IMR-90 (cell line): Measurements from ENCODE around the gene FOXP1. TPM values are rescaled to one million over a fixed set of nuclear protein-coding genes. Genes with fewer than 3 reads are reported as not detected.

Source experiments
- ATAC-seq: fragments of 200-7000 bp; cut with Tn5 transposase; 2 replicates; pipeline ENCODE4 v1.9.1; 2020; ENCODE audit warnings: low read depth, mild to moderate bottlenecking, moderate library complexity
- BruUV-seq: library from RNA; stranded (reverse); fragments of 400-500 nt; replicated peaks from 2 replicates; lab custom pipeline; 2021; lab: Mats Ljungman, UMichigan
- CTCF ChIA-PET: fragments of 300-600 bp; formaldehyde crosslinking; extraction: SDS; loops from one replicate; lab custom pipeline; 2021; ENCODE audit warnings: antibody characterized with exemption; lab: Yijun Ruan, JAX
- POLR2A ChIA-PET: fragments of 300-600 bp; sonication (Branson Sonifier 250); formaldehyde crosslinking; loops from one replicate; lab custom pipeline; 2022; ENCODE audit warnings: antibody characterized with exemption; ENCODE audit not compliant: unreplicated experiment; lab: Charles Lee
- DNase-seq: peaks from one replicate; pipeline ENCODE4 v3.0.0; 2013
- H2AFZ ChIP-seq: replicated peaks from 2 replicates; pipeline ENCODE3; 2013; ENCODE audit warnings: low read length, mild to moderate bottlenecking; ENCODE audit not compliant: poor library complexity
- H2AK5ac ChIP-seq: 2 replicates; pipeline ENCODE4 v1.6.1; 2013; ENCODE audit warnings: low read depth, low read length, inconsistent platforms
- H2AK9ac ChIP-seq: replicated peaks from 2 replicates; pipeline ENCODE3; 2013; ENCODE audit warnings: mild to moderate bottlenecking, low read depth, low read length, moderate library complexity; ENCODE audit not compliant: poor library complexity
- H2BK120ac ChIP-seq: 2 replicates; pipeline ENCODE4 v1.6.1; 2013; ENCODE audit warnings: low read depth, low read length, inconsistent platforms
- H2BK15ac ChIP-seq: 3 replicates; pipeline ENCODE4 v1.6.1; 2013; ENCODE audit warnings: low read depth, low read length, inconsistent platforms
- H2BK20ac ChIP-seq: 2 replicates; pipeline ENCODE4 v1.6.1; 2013; ENCODE audit warnings: low read depth, mild to moderate bottlenecking, inconsistent platforms, low read length, moderate library complexity
- H2BK5ac ChIP-seq: 2 replicates; pipeline ENCODE4 v1.6.1; 2013; ENCODE audit warnings: mild to moderate bottlenecking, low read depth, low read length, inconsistent platforms; ENCODE audit not compliant: poor library complexity, severe bottlenecking
- H3K14ac ChIP-seq: replicated peaks from 2 replicates; pipeline ENCODE4 v1.6.1; 2013; ENCODE audit warnings: low read depth, low read length, inconsistent platforms
- H3K18ac ChIP-seq: 2 replicates; pipeline ENCODE4 v1.6.1; 2013; ENCODE audit warnings: low read depth, low read length, control low read depth
- H3K23ac ChIP-seq: 2 replicates; pipeline ENCODE4 v1.6.1; 2013; ENCODE audit warnings: low read depth, low read length, inconsistent platforms
- H3K27ac ChIP-seq: 2 replicates; pipeline ENCODE4 v1.5.1; 2013; ENCODE audit warnings: mild to moderate bottlenecking, control low read depth, low read length; ENCODE audit not compliant: insufficient read depth
- H3K27me3 ChIP-seq: 2 replicates; pipeline ENCODE4 v1.6.1; 2013; ENCODE audit warnings: low read length; ENCODE audit not compliant: control insufficient read depth, insufficient read depth
- H3K36me3 ChIP-seq: 2 replicates; pipeline ENCODE4 v1.6.1; 2013; ENCODE audit warnings: low read length, mixed read lengths; ENCODE audit not compliant: control insufficient read depth, insufficient read depth
- H3K4ac ChIP-seq: 2 replicates; pipeline ENCODE4 v1.6.1; 2013; ENCODE audit warnings: low read depth, low read length, inconsistent platforms
- H3K4me1 ChIP-seq: 2 replicates; pipeline ENCODE4 v1.6.1; 2013; ENCODE audit warnings: low read length, mixed read lengths; ENCODE audit not compliant: control insufficient read depth, insufficient read depth
- H3K4me2 ChIP-seq: 2 replicates; pipeline ENCODE4 v1.6.1; 2013; ENCODE audit warnings: low read depth, mild to moderate bottlenecking, control low read depth, low read length, moderate library complexity
- H3K4me3 ChIP-seq: 2 replicates; pipeline ENCODE4 v1.5.1; 2013; ENCODE audit warnings: low read depth, mild to moderate bottlenecking, control low read depth, low read length, moderate library complexity; ENCODE audit not compliant: insufficient read depth
- H3K56ac ChIP-seq: 2 replicates; pipeline ENCODE4 v1.6.1; 2013; ENCODE audit warnings: low read length, inconsistent platforms; ENCODE audit not compliant: insufficient read depth; ENCODE audit errors: extremely low read depth
- H3K79me1 ChIP-seq, 2 experiments: 2 replicates each; pipeline ENCODE4 v1.6.1; 2013; ENCODE audit warnings: low read length in 2 of 2, inconsistent platforms in 1 of 2, low read depth in 1 of 2
- H3K9ac ChIP-seq: 2 replicates; pipeline ENCODE4 v1.6.1; 2013; ENCODE audit warnings: low read depth, low read length, control low read depth
- H3K9me1 ChIP-seq: 2 replicates; pipeline ENCODE4 v1.6.1; 2013; ENCODE audit warnings: low read length, inconsistent platforms; ENCODE audit not compliant: insufficient read depth
- H3K9me3 ChIP-seq: 2 replicates; pipeline ENCODE4 v1.6.1; 2013; ENCODE audit warnings: low read length; ENCODE audit not compliant: control insufficient read depth, insufficient read depth
- H4K20me1 ChIP-seq: 2 replicates; pipeline ENCODE4 v1.6.1; 2013; ENCODE audit warnings: low read length, inconsistent platforms; ENCODE audit not compliant: insufficient read depth
- H4K5ac ChIP-seq: 2 replicates; pipeline ENCODE4 v1.6.1; 2013; ENCODE audit warnings: mild to moderate bottlenecking, low read depth, low read length, control low read depth
- H4K8ac ChIP-seq, 2 experiments: 2 replicates each; pipeline ENCODE4 v1.6.1; 2013; ENCODE audit warnings: low read depth in 2 of 2, low read length in 2 of 2, control low read depth in 1 of 2, inconsistent platforms in 1 of 2
- H4K91ac ChIP-seq: 2 replicates; pipeline ENCODE4 v1.6.1; 2013; ENCODE audit warnings: low read depth, low read length, inconsistent platforms; ENCODE audit not compliant: insufficient read depth
- BHLHE40 ChIP-seq: fragments of 150-350 bp; IDR thresholded peaks from 2 replicates; pipeline ENCODE4 v1.6.1; 2016; ENCODE audit warnings: mild to moderate bottlenecking, low read depth, low read length
- CEBPB ChIP-seq: IDR thresholded peaks from 2 replicates; pipeline ENCODE4 v1.6.1; 2012; ENCODE audit warnings: low read depth, low read length, improper control_type of control experiment
- CHD1 ChIP-seq: IDR thresholded peaks from 2 replicates; pipeline ENCODE4 v1.6.1; 2012; ENCODE audit warnings: low read depth, low read length, improper control_type of control experiment
- ELK1 ChIP-seq: fragments of 150-350 bp; IDR thresholded peaks from 2 replicates; pipeline ENCODE4 v1.6.1; 2016; ENCODE audit warnings: low read depth, mild to moderate bottlenecking, low read length, moderate library complexity, borderline replicate concordance
- FOS ChIP-seq: fragments of 150-350 bp; IDR thresholded peaks from 2 replicates; pipeline ENCODE4 v1.6.1; 2016; ENCODE audit warnings: low read depth, low read length
- MAFK ChIP-seq: IDR thresholded peaks from 2 replicates; pipeline ENCODE4 v1.6.1; 2012; ENCODE audit warnings: low read depth, low read length, improper control_type of control experiment
- MAZ ChIP-seq: IDR thresholded peaks from 2 replicates; pipeline ENCODE4 v1.6.1; 2012; ENCODE audit warnings: low read depth, mild to moderate bottlenecking, low read length, improper control_type of control experiment, moderate library complexity, borderline replicate concordance
- POLR2A ChIP-seq: IDR thresholded peaks from 2 replicates; pipeline ENCODE4 v1.6.1; 2012; ENCODE audit warnings: mild to moderate bottlenecking, low read depth, low read length
- RAD21 ChIP-seq: IDR thresholded peaks from 2 replicates; pipeline ENCODE4 v1.6.1; 2012; ENCODE audit warnings: low read length, improper control_type of control experiment
- RCOR1 ChIP-seq: IDR thresholded peaks from 2 replicates; pipeline ENCODE4 v1.6.1; 2012; ENCODE audit warnings: mild to moderate bottlenecking, low read length, improper control_type of control experiment; ENCODE audit not compliant: insufficient replicate concordance
- RFX5 ChIP-seq: IDR thresholded peaks from 2 replicates; pipeline ENCODE4 v1.8.0; 2012; ENCODE audit warnings: low read depth, mild to moderate bottlenecking, low read length, moderate library complexity
- SMC3 ChIP-seq: fragments of 150-350 bp; IDR thresholded peaks from 2 replicates; pipeline ENCODE4 v1.6.1; 2016; ENCODE audit warnings: low read depth, mild to moderate bottlenecking, antibody characterized with exemption, low read length, moderate library complexity
- USF2 ChIP-seq: fragments of 150-350 bp; IDR thresholded peaks from 2 replicates; pipeline ENCODE4 v1.6.1; 2017; ENCODE audit warnings: mild to moderate bottlenecking, antibody characterized with exemption, low read length, low read depth
- WGBS, 2 experiments: methylation state at CpG; one replicate each; pipeline versions ENCODE4 v1.1.5 to v1.1.7; 2013; ENCODE audit warnings: missing lambda C conversion rate in 2 of 2; ENCODE audit not compliant: insufficient read length in 1 of 2; ENCODE audit errors: extremely low coverage in 2 of 2; 5-methylcytosine and 5-hydroxymethylcytosine counted together
- dilution Hi-C: fragments of 300-500 bp; cut with HindIII; formaldehyde crosslinking; loops from one replicate; pipeline ENCODE4 v1.14.3; 2018; ENCODE audit warnings: low sequenced_read_pairs; ENCODE audit not compliant: unreplicated experiment
- in situ Hi-C: fragments of 300-500 bp; cut with MboI; formaldehyde crosslinking; loops from 3 replicates; pipeline ENCODE4 v1.14.3; 2019; ENCODE audit warnings: low sequenced_read_pairs, inconsistent platforms, mixed read lengths
- intact Hi-C: fragments of 100-400 bp; cut with micrococcal nuclease; formaldehyde crosslinking; loops from 2 replicates; pipeline ENCODE4 v1.10.0; 2022
- polyA plus RNA-seq, 3 experiments: library from polyadenylated mRNA; depleted of rRNA; stranded (reverse); fragments of >200 nt; gene quantifications; 2 replicates each; pipeline ENCODE4 v1.2.3, GENCODE V29; 2012; ENCODE audit warnings: low replicate concordance in 1 of 3
- total RNA-seq: library from RNA; depleted of rRNA; stranded (reverse); fragments of >200 nt; gene quantifications from 2 replicates; pipeline ENCODE4 v1.2.3, GENCODE V29; 2012
- TF ChIP-seq, protein P1 (sequence below): conservative IDR thresholded peaks from 2 replicates; pipeline ENCODE4 v1.5.1; 2012; ENCODE audit warnings: mild to moderate bottlenecking, low read depth, low read length, improper control_type of control experiment

Gene FOXP1
- total and polyA plus RNA-seq, 2 of the 4 experiments (the other 2 are of a cell fraction): 37.0 to 132 TPM

- Histone ChIP-seq H4K8ac (no peak overlapping the region), H3K9ac (no peak overlapping the region), H3K9me3 (no peaks in the 10 kb centered on the region), H3K4ac (no peak overlapping the region), H3K9me1 (no peaks in the 10 kb centered on the region), H3K36me3 (no peaks in the 10 kb centered on the region), H2BK20ac (no peak overlapping the region), H2AK9ac (no peak overlapping the region), H2BK120ac (no peak overlapping the region), H2AFZ (no peak overlapping the region), H3K14ac (no peak overlapping the region), H2BK5ac (no peak overlapping the region), H3K27ac (no peak overlapping the region), H4K91ac (no peak overlapping the region), H3K4me1 (peaks cover 8% of the 10 kb centered on the region; the same call in 1 of the 2 replicates), H4K20me1 (no peaks in the 10 kb centered on the region), H3K79me1 (peaks cover 8 to 12% of the 10 kb centered on the region in 2 experiments), H2BK15ac (no peak overlapping the region), H2AK5ac (no peak overlapping the region), H3K27me3 (no peaks in the 10 kb centered on the region), H3K23ac (no peak overlapping the region), H4K5ac (no peak overlapping the region), H3K18ac (no peak overlapping the region), H3K4me2 (no peak overlapping the region), H3K56ac (no peak overlapping the region), H3K4me3 (no peak overlapping the region)
- TF ChIP-seq RAD21 (no peak), SMC3 (no peak), MAFK (no peak), BHLHE40 (no peak), FOS (no peak), ELK1 (no peak), POLR2A (no peak), USF2 (no peak), MAZ (no peak), CHD1 (no peak), CEBPB (no peak), RFX5 (no peak), RCOR1 (no peak)
- TF ChIP-seq, protein P1, sequence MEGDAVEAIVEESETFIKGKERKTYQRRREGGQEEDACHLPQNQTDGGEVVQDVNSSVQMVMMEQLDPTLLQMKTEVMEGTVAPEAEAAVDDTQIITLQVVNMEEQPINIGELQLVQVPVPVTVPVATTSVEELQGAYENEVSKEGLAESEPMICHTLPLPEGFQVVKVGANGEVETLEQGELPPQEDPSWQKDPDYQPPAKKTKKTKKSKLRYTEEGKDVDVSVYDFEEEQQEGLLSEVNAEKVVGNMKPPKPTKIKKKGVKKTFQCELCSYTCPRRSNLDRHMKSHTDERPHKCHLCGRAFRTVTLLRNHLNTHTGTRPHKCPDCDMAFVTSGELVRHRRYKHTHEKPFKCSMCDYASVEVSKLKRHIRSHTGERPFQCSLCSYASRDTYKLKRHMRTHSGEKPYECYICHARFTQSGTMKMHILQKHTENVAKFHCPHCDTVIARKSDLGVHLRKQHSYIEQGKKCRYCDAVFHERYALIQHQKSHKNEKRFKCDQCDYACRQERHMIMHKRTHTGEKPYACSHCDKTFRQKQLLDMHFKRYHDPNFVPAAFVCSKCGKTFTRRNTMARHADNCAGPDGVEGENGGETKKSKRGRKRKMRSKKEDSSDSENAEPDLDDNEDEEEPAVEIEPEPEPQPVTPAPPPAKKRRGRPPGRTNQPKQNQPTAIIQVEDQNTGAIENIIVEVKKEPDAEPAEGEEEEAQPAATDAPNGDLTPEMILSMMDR: no peak
- intact Hi-C loops (no loop called here), dilution Hi-C loops (no loop called here), in situ Hi-C loops (no loop called here)
- ChIA-PET CTCF (no interaction called here), POLR2A (no interaction called here)
- DNase-seq (no peak), ATAC-seq (no peak)
- WGBS, 2 experiments: 100% methylated on average over 1 of the region's 6 CpGs; no CpG with 5 or more reads in 1 of the 2 experiments
- no TSS peak for BruUV-seq
Observed at GRCh38 chr3:71371282-71371681, 212.2 kb downstream of the FOXP1 start.
